Right lobe of liver (tissue), 6 donors: ENCODE data around the gene MTFMT. TPM values are rescaled to one million over a fixed set of nuclear protein-coding genes. Genes with fewer than 3 reads are reported as not detected.

Experiments used
- ATAC-seq, 4 donors: fragments of 200-7000 bp; cut with Tn5 transposase; one replicate each; pipeline ENCODE4 v1.9.1; 2020; ENCODE audit warnings: mild to moderate bottlenecking in 4 of 4, moderate library complexity in 4 of 4
- DNase-seq, 3 donors: peaks; one replicate each; pipeline ENCODE4 v3.0.0-alpha.2; 2020
- H3K27ac ChIP-seq, 3 donors: fragments of 200-600 bp; one replicate each; pipeline ENCODE4 v1.8.0; 2022
- H3K27me3 ChIP-seq, 2 donors: fragments of 200-600 bp; one replicate each; pipeline ENCODE4 v1.8.0; 2022
- H3K36me3 ChIP-seq, 4 donors: fragments of 200-600 bp; sonication (generic) in 1 of 4; one replicate each; pipeline versions ENCODE4 v1.5.1 to v1.8.0; 2017 to 2022; ENCODE audit warnings: control low read depth in 1 of 4
- H3K4me1 ChIP-seq, 4 donors: fragments of 200-600 bp; sonication (generic) in 1 of 4; one replicate each; pipeline versions ENCODE4 v1.5.1 to v1.8.0; 2017 to 2022; ENCODE audit warnings: control low read depth in 1 of 4
- H3K4me3 ChIP-seq, 3 donors: fragments of 200-600 bp; one replicate each; pipeline ENCODE4 v1.8.0; 2022
- H3K9me3 ChIP-seq, 4 donors: fragments of 200-600 bp; sonication (generic) in 1 of 4; one replicate each; pipeline versions ENCODE4 v1.5.1 to v1.8.0; 2017 to 2022; ENCODE audit warnings: control low read depth in 1 of 4
- POLR2A ChIP-seq: fragments of 450-650 bp; IDR thresholded peaks from one replicate; pipeline ENCODE4 v1.6.1; 2017; ENCODE audit warnings: antibody characterized with exemption, mild to moderate bottlenecking
- WGBS: methylation state at CpG from one replicate; pipeline ENCODE4 v1.1.6; 2018; ENCODE audit warnings: low coverage, low lambda C conversion rate; ENCODE audit not compliant: insufficient coverage; ENCODE audit errors: missing lambda C conversion rate; 5-methylcytosine and 5-hydroxymethylcytosine counted together
- intact Hi-C, 2 donors: fragments of 100-400 bp; cut with DNase I; formaldehyde crosslinking; loops; one replicate each; pipeline versions ENCODE4 v1.11.2 to v1.14.1; 2022
- total RNA-seq, 6 experiments: library from RNA; depleted of rRNA in 2 of 6; stranded (reverse); fragments of >200 nt in 2 of 6; fragmentation: NEBNext Ultra II Directional in 3 of 6; extraction: Animal tissue kit (Norgen Biotek cat#: 25700) in 3 of 6; gene quantifications; one replicate each; pipeline versions ENCODE4 v1.1.0 to v1.2.4, GENCODE V29; 2016 to 2023
- TF ChIP-seq, protein P1 (sequence below), 4 donors: fragments of 200-600 bp in 3 of 4; fragments of 450-650 bp in 1 of 4; IDR thresholded peaks; one replicate each; pipeline versions ENCODE4 v1.5.1 to v1.8.0; 2016 to 2022; ENCODE audit warnings: antibody characterized with exemption in 4 of 4, mild to moderate bottlenecking in 2 of 4
- donor health status: DM: no; HTN: yes; CAD: no.
- donor health status: DM: no; HTN: no; CAD: no.
- donor health status: DM: no; HTN: no; CAD: no.
- donor health status: DM: no; HTN: yes; CAD: no.
- donor health status: DM: no; HTN: yes; CAD: no.

MTFMT gene
- total RNA-seq, 6 experiments from 2014 or later: 9.2 to 24.3 (median 13.0) TPM

DNA sequence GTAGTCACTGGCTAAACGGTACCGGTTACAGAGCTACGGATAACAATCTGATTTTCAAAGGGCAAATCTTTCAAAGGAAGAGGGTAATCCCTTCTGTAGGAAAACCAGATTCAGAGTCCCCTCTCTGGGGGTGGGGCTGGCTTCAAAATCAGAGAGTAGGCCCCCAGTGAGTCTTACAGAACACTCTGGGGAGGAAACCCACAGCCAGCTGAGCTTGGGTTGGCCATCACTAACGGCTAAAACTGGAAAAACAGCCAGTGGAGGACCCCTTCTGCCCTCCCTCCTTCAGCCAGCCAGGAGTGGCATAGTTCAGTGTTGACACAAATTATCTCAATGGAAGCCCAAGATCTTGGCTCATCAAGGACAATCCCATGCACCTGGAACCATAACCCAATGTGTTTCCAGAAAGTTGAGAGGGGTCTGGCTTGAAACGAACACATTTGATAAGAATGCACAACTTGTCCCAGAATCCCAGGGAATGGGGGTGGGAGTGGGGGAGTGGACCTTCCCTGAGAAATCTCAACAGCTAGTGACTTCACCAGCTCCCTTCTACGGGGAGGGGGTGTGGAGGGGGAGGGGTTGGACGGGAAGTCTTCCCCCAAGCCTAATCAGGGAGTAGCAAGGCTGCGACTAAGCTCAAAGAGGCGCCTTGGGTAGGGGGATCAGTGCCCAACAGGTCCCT, 37.3 kb upstream of the MTFMT start:
- TF ChIP-seq, protein P1, sequence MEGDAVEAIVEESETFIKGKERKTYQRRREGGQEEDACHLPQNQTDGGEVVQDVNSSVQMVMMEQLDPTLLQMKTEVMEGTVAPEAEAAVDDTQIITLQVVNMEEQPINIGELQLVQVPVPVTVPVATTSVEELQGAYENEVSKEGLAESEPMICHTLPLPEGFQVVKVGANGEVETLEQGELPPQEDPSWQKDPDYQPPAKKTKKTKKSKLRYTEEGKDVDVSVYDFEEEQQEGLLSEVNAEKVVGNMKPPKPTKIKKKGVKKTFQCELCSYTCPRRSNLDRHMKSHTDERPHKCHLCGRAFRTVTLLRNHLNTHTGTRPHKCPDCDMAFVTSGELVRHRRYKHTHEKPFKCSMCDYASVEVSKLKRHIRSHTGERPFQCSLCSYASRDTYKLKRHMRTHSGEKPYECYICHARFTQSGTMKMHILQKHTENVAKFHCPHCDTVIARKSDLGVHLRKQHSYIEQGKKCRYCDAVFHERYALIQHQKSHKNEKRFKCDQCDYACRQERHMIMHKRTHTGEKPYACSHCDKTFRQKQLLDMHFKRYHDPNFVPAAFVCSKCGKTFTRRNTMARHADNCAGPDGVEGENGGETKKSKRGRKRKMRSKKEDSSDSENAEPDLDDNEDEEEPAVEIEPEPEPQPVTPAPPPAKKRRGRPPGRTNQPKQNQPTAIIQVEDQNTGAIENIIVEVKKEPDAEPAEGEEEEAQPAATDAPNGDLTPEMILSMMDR (IDR thresholded peaks at IDR 0.05): no peak
- TF ChIP-seq POLR2A: no peak
- Histone ChIP-seq H3K36me3 (no peaks in the 10 kb centered on the region), H3K27me3 (peaks cover 0 to 4% of the 10 kb centered on the region in 2 donors), H3K4me1 (peaks cover 0 to 6% (median 0%) of the 10 kb centered on the region in 4 donors), H3K9me3 (no peaks in the 10 kb centered on the region), H3K4me3 (no peak overlapping the region), H3K27ac (no peak overlapping the region)
- ATAC-seq (no peak), DNase-seq (no peak)
- WGBS: 54% methylated on average over 9 of the region's 9 CpGs
- intact Hi-C loops: no loop called here

- ATAC-seq (no peak), DNase-seq (no peak)
- H3K27ac ChIP-seq: no peak overlapping the region
- no peak for TF ChIP-seq POLR2A
- TF ChIP-seq, protein P1 (IDR thresholded peaks at IDR 0.05): no peak
- no peak overlapping the region for H3K4me3 ChIP-seq
- peaks cover 0 to 6% (median 0%) of the 10 kb centered on the region in 4 donors for H3K4me1 ChIP-seq
- H3K36me3 ChIP-seq: no peaks in the 10 kb centered on the region
- no peaks in the 10 kb centered on the region for H3K9me3 ChIP-seq
- peaks cover 0 to 4% of the 10 kb centered on the region in 2 donors for H3K27me3 ChIP-seq
- WGBS: 70% methylated on average over 3 of the region's 3 CpGs
- intact Hi-C loops: no loop called here
These were observed 36.7 kb upstream of the MTFMT start for GRCh38 chr15:65066001-65066634.

GRCh38 chr15:65062726-65063125, 33.3 kb upstream of the MTFMT start:
- Histone ChIP-seq H3K36me3 (no peaks in the 10 kb centered on the region), H3K27ac (no peak overlapping the region), H3K27me3 (peaks cover 0 to 4% of the 10 kb centered on the region in 2 donors), H3K4me3 (no peak overlapping the region), H3K4me1 (peaks cover 0 to 3% (median 0%) of the 10 kb centered on the region in 4 donors), H3K9me3 (no peaks in the 10 kb centered on the region)
- 91% methylated on average over 3 of the region's 5 CpGs for WGBS
- TF ChIP-seq POLR2A: no peak
- TF ChIP-seq, protein P1 (IDR thresholded peaks at IDR 0.05): no peak
- intact Hi-C loops: no loop called here
- DNase-seq: no peak
- ATAC-seq: no peak

GRCh38 chr15:65062061-65062460, 32.6 kb upstream of the MTFMT start:
- H3K36me3 ChIP-seq: no peaks in the 10 kb centered on the region
- 78% methylated on average over 4 of the region's 5 CpGs for WGBS
- DNase-seq: no peak

More at GRCh38 chr15:65062061-65062460, 32.6 kb upstream of the MTFMT start:
- no peak for ATAC-seq
- intact Hi-C loops: no loop called here
- Histone ChIP-seq H3K27me3 (no peaks in the 10 kb centered on the region), H3K27ac (no peak overlapping the region), H3K9me3 (no peaks in the 10 kb centered on the region), H3K4me1 (peaks cover 0 to 5% (median 2%) of the 10 kb centered on the region in 4 donors), H3K4me3 (no peak overlapping the region)
- TF ChIP-seq POLR2A: no peak
- TF ChIP-seq, protein P1 (IDR thresholded peaks at IDR 0.05): no peak
